Stimulated activated CD8-positive, alpha-beta memory T cell treated with anti-CD3 and anti-CD28 coated beads, Interleukin-4, amount 100 ng/mL, for 1 hour (primary cell): ENCODE data around the gene PKIB.
"Not testable (repeated sequence)": the region's sequence is repeated elsewhere in the genome, so short reads cannot be mapped to it uniquely, and the experiment has no call there.

Source experiments
- DNase-seq, 2 donors: peaks; one replicate each; pipeline ENCODE4 v3.0.0-alpha.2; 2020; ENCODE audit warnings: low read depth in 2 of 2, low spot score in 1 of 2

The PKIB gene

DNA sequence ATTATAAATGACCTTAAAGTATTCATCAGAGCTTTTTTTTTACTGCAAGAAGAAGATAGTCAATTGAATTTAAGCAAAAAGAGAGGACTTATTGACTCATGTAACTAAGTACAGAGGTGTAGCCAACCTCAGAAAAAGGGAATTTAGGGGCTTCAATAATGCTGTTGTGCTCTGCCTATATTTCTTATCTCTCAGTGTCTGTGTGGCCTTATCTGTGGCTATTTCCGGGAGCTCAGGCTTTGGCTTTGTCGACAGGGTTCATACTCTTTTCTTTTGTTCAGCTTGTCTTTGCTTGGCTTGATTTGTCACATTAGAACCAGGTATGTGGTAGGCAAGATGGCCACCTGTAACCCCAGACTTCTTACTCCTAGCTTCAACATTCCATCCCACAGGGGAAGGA is 130.7 kb downstream of the PKIB start:
- DNase-seq = no peak

DNA sequence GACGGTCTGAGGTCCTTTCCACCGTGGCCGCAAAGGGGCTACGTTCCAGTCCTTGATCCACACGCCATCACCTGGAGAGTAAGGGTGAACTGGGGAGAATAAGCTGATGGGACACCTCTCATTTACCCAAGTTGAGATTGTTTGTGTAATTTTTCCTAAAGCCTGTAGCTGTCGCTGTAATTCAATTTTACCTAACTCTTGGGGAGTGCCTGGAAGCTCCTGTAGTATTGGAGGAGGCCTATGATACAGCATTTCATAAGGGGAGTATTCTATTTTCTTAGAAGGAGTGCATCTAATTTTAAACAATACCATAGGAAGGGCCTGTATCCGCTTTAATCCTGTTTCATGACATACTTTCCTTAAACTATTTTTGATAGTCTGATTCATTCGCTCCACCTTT is 134.0 kb downstream of the PKIB start:
- not testable (repeated sequence) for DNase-seq

DNA sequence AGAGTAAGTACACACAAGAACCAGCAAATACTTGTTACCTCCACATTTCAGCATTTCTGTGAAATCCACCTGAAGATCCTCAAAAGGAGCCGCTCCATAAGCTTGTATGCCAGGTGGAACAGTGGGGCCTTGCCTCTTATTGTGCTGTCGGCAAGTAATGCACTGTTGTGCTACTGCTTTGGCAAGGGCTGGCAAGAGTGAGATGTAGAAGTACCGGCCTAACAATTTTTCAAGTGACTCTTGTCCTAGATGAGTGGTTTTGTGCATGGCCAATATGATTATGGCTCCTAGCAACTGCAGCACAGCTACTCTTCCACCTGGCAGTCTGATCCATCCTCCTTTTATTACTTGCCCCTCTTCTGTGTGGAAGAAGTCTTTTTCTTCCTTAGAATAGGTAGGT is 134.7 kb downstream of the PKIB start:
- DNase-seq = not testable (repeated sequence)

DNA sequence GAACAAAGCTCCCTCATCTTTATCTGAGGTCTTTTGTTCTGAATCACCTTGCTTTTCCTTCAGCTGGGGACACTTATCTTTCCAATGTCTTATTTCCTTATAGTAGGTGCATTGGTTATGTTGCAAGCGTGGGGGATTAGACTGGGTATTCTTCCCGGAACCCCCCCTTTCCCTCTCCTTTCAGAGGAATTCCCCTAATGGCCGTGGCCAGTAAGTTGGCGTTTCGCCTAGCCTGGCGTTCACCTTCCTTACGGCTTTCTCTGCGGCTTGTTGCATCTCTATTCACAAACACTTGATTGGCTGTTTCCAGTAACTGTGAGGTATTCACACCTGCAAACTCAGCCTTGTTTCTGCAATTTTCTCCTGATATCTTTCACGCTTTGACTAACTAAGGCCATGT is 136.5 kb downstream of the PKIB start:
- DNase-seq = no peak

DNA sequence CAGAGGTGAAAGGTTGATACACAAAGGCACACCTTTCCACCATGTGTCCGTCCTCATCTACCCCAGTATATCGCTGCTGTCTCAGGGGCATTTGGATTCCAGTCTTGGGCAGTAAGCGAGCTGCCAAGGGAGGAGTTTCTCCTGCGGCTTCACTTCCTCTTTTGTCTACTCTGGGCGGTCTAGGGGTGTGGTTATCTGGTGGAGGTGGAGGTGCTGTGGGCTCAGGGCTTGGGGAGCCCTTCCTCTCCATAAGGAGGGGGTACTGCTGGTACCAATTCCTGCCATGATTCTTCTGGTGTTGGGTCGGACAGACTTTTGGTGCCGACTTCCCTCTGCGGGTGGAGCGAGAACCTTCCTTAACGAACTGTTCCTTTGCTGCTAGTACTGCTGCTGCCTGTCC is 137.4 kb downstream of the PKIB start:
- DNase-seq = no peak

DNA sequence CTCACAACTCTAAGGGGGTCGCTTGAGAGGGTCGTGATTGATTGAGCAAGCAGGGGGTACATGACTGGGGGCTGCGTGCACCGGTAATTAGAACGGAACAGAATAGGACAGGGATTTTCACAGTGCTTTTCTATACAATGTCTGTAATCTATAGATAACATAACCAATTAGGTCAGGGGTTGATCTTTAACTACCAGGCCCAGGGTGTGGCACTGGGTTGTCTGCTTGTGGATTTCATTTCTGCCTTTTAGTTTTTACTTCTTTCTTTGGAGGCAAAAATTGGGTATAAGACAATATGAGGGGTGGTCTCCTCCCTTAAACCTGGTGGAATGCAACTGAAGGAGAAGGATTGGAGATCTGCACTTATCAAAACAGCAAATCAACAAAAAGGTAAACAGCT is 138.7 kb downstream of the PKIB start:
- not testable (repeated sequence) for DNase-seq

DNA sequence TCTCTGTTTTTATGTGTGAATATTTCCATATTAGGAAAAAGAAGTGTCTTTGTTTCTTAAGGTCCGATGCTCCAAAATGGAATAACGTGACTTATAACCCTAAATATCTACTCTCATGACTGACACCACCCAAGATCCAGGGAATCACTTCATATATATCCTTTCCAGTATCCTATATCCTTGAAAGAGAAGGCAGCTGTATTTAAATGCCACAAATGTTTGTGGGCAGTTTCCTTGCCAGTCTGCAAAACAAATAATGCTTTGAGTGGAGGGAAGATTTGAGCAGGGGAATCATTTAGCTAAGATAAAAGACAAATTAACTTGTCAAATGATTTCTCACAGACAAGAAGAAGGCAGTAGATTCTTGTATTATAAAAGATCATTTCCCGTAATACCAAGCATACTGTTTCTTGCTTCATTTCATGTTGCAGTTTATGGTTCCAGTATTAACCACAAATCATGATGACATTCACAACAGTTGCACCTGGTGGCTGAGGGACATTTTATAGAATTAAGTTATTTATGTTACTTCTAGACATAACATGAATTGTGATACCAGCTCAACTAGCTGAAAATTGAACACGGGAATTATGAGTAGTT is 139.3 kb downstream of the PKIB start:
- DNase-seq = no peak

DNA sequence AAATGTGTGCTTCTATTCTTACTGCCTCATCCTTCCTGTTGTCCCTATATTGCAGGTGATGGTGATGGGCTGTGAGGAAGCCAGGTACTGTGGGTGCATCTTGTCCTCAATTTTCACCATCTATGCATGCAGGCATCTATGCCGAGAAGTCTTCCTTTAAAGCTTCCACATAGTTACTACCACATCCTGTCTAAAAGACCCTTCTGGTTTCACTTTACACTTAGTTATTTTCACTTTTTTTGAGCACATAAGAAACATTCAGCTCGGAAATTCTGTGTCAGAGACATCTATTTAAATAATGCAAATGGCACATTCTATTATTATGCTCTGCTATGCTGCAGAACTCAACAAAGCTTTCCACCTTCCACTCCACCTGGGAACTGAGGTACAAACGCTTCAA is 141.1 kb downstream of the PKIB start:
- DNase-seq = no peak

DNA sequence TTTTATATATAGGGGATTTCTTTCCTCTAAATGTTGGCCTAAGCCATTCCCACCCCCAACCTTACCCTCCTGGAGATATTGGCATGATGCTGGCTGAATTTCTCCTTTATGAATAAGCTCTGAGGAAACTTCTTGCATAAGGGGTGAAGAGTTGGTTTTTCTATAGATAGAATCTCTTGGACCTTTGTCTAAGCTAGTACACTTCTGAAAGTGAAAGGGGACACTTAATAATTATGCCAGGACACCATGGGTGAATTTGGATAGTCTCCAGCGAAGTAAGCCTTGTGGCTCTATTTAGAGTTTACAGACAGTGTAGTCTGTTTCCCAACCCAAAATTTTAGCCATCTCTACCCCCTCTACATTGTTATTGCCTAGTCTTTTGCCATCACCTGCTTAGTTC is 142.3 kb downstream of the PKIB start:
- DNase-seq = no peak

DNA sequence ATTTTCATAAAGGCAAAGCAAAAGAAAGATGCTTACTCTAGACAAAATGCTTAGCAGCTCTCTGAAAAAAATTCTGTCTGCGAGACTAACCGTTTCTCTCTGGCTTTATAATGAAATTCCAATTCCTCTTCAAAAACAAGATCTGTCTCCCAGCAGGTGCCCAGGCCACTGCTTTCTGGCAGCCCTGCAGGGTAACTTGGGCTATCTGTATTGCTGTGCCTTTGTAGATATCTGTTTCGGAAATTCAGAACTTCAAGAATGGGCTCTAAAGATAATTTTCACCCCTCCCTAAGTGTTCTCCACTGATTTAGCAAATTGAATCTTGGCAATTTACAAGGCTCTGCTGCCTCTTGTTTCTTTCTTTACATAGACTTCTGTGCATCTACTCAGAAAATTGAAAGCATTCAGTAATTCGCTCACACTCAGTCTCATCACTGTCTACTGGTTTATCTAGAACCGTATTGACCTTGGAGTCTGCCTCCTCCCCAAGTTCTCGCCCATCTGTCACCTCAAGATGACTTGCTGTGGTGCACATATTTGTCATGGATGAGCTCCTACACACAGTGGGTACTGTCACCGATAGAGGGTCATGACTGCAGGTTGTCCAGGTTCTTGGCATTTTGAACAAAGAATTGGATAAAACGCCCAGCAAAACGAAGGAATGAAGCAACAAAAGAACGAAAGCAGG is 142.9 kb downstream of the PKIB start:
- DNase-seq = no peak

DNA sequence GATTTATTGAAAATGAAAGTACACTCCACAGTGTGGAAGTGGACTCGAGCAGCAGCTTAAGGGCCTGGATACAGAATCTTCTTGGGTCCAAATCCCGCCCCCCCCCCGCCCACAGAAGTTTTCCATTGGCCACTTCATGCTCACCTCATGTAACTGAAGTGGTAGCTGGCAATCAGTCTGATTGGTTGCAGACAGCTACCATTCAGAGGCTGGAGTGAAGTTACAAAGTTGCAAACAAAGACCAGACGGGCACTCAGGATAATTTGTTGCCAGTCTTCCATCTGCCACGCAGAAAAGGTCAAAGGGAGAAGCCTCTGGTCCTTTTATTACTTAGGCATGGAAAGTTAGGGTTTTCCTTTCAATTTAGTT is 143.5 kb downstream of the PKIB start:
- no peak for DNase-seq

DNA sequence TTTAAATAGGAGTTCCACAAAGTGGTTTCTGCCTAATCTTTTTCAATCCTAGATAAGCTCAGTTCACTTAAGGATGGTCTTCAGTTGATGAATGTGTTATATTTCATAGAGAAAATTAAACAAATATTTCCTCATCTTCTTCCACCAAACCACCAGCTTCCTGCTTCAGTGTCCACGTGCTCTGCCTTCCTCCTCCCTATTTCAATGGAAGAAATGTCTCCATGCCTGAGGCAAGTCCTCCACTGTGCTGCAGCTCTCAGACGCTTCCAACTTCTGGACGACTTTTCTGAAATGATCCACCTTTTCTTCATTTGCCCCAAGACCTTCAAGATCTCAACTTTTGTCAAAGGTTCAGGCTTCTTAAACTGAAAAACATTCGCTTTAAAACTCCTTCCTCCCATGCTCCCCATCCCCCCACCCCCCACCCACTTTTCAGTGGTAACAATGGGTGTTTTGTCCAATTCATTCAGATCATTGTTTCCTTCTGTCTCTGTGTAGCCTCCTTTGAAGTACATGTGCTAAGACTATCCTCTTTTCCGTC is 144.1 kb downstream of the PKIB start:
- DNase-seq = no peak

DNA sequence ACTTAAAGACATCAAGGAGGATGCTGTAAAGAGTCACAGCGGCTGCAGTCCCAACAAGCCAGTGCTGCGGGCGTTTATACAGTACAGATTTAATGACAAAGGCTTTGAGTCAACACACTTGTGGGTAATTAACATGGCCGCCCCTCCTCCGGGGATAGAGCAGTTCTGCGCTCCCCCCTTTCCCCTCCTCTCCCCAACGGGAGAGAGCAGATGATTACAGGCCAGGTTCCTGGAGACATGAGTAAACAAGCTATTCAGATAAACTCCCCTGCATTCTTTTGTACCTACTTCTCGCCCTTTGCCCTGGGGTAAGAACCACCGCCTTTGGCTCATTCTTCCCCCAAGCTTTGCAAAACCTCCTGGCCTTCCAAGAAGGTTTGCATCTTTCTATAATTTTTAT is 145.7 kb downstream of the PKIB start:
- no peak for DNase-seq

DNA sequence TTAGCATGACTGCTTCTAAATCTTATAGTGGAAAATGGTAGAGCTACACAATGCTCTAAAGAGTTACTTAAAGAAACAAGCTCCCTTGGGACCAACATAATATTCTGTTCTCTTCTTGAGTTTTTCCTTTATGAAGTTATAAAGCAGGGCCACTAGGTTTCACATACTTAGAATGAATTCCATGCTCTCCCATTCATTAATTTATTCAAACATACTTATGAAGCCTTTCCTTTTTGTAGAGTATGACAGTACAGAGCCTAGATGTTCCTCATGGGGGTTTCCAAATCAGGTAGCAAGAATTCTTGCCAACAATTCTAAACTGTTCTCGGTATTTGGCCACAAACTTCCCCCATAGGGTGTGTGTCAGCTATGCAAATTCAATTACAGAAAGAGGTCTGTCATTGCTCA is 148.7 kb downstream of the PKIB start:
- no peak for DNase-seq

DNA sequence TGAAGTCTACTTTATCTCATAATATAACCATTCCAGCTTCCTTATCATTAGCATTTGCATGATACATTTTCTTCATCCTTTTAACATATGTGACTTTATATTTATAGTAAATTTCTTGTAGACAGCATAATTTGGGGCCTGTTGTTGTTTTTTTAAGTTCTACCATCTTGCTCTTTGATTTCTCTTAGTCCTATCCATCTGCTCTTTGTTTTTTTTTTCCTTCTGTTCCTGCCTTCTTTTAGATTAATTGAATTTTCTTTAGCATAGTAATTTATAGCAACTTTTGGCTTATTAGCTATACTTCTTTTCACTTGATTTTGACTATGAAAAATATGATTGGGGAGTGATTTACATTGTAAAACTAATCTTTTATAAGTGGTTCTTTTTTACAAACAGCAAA is 150.1 kb downstream of the PKIB start:
- DNase-seq = no peak

DNA sequence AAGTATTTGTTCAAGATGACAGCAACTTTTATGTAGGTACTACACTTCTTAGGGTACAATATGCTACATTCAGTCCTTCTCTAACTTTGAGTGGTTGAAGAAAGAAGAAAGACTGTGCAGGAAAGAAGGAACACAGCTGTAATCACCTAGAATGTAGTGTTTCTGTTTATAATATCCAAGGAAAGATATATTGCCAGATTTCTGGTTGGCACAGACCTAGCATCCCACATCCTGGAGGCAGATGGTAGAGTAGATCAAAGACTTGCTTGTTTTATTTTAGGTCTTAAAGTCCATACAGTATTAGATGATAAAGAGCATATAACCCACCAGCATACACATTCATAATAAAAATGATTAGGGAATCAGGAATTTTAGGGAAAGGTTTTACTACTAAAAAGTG is 156.1 kb downstream of the PKIB start:
- DNase-seq = no peak

DNA sequence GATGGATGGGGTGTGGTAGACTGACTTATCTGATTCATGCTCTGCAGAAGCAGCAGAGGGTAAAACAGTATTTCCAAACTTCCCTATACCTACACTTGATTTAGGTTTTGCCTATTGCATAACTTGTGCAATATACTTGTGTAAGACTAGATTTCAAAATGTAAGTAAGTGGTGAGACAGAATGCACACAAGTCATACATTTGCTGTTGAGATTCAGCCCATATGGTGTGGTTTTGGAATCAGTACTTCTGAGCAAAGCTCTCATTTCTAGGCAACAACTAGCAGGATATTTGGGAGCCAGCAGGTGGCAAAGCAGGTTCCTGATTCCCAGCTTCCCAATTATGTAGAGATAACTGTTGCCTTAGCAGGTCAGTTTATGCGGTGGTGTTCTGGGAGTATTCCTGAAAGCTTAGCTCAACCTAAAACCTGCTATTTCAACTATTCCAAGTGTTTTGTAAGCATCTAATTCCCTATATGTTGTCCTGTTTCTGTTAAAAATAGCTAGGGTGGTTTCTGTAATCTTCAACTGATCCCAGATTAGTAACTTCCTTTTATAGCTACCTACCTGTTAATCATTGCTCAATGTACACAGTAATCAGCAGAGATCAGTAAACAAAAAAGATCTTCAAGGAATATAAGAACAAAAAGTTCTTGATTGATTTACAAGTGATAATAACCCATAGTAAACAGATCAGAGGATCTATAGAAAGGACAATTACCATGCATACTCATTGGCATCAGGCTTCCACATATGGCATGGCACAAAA is 160.8 kb downstream of the PKIB start:
- no peak for DNase-seq

DNA sequence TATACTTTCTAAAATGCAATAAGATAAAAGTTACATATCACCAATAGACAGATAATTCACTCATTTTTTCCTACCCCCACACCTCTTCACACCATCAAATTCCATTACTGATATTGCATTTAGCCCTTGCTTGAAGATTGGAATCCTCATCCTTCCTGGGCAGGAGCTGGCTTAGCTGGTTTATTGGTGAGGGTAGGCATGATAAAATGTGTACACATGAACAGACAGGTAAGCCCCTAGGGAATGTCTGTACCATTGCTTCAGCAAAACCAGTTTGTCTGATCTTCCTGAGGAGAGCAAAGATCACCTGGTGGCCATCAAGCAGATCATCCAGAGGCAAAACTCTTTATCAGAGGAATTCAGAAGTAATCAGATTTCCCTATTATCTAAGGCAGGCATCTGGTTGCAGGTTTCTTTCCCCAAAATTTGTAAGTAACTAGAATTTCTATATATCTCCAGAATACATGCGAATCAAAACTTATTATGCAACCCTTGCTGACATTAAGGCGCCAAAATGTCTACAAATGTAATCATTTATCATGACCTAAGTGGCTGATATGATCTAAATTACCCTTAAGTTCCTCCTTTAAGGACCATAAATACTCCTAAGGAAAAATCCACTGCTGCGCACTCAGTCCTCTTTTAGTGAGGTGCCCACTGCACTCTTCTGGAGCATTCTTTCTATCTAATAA is 162.7 kb downstream of the PKIB start:
- no peak for DNase-seq
